ENCODE data around the gene WNK2. TPM values are rescaled to one million over a fixed set of nuclear protein-coding genes. Genes with fewer than 3 reads are reported as not detected.

The WNK2 gene
- total RNA-seq, 1 experiment from 2014 or later: 0.07 TPM

GRCh38 chr9:93206576-93207155 is 22.7 kb downstream of the WNK2 start:
- H3K4me3 Mint-ChIP-seq (ENCODE audit: unreplicated experiment): no peak overlapping the region
- ChIA-PET CTCF (no interaction called here), POLR2A (no interaction called here)
- no peaks in the 10 kb centered on the region for H3K4me1 Mint-ChIP-seq (ENCODE audit: insufficient read depth, unreplicated experiment)
- no TSS peak for BruUV-seq (replicated peaks)
- DNase-seq (ENCODE audit: unreplicated experiment): no peak
- peaks cover 15% of the 10 kb centered on the region for H3K27me3 Mint-ChIP-seq (ENCODE audit: insufficient read depth, unreplicated experiment)
- no peak overlapping the region for H3K27ac Mint-ChIP-seq (ENCODE audit: low read depth, unreplicated experiment)
- peaks cover 5% of the 10 kb centered on the region for H3K9me3 Mint-ChIP-seq (ENCODE audit: unreplicated experiment)
- H3K36me3 Mint-ChIP-seq (ENCODE audit: insufficient read depth, unreplicated experiment): no peaks in the 10 kb centered on the region
- no peak for TF ChIP-seq CTCF (IDR thresholded peaks at IDR 0.05; ENCODE audit: unreplicated experiment)
- intact Hi-C loops (cut with micrococcal nuclease): no loop called here

GRCh38 chr9:93207326-93207814 is 23.4 kb downstream of the WNK2 start:
- Mint-ChIP-seq H3K9me3 (ENCODE audit: unreplicated experiment) (peaks cover 5% of the 10 kb centered on the region), H3K27ac (ENCODE audit: low read depth, unreplicated experiment) (no peak overlapping the region), H3K36me3 (ENCODE audit: insufficient read depth, unreplicated experiment) (no peaks in the 10 kb centered on the region), H3K27me3 (ENCODE audit: insufficient read depth, unreplicated experiment) (peaks cover 15% of the 10 kb centered on the region), H3K4me1 (ENCODE audit: insufficient read depth, unreplicated experiment) (no peaks in the 10 kb centered on the region), H3K4me3 (ENCODE audit: unreplicated experiment) (no peak overlapping the region)
- DNase-seq (ENCODE audit: unreplicated experiment): no peak
- ChIA-PET CTCF (no interaction called here), POLR2A (no interaction called here)
- no TSS peak for BruUV-seq (replicated peaks)
- intact Hi-C loops (cut with micrococcal nuclease): no loop called here
- TF ChIP-seq CTCF (IDR thresholded peaks at IDR 0.05; ENCODE audit: unreplicated experiment): no peak

GRCh38 chr9:93207860-93208734 is 24.2 kb downstream of the WNK2 start:
- Mint-ChIP-seq H3K27ac (ENCODE audit: low read depth, unreplicated experiment) (no peak overlapping the region), H3K4me3 (ENCODE audit: unreplicated experiment) (no peak overlapping the region), H3K36me3 (ENCODE audit: insufficient read depth, unreplicated experiment) (no peaks in the 10 kb centered on the region), H3K9me3 (ENCODE audit: unreplicated experiment) (peaks cover 5% of the 10 kb centered on the region), H3K4me1 (ENCODE audit: insufficient read depth, unreplicated experiment) (no peaks in the 10 kb centered on the region), H3K27me3 (ENCODE audit: insufficient read depth, unreplicated experiment) (peaks cover 14% of the 10 kb centered on the region)
- ChIA-PET CTCF (interaction anchor here (0.6 kb wide), 1 partner anchor 94 kb away, joined by 4 read pairs; no protein-coding TSS in a partner anchor), POLR2A (no interaction called here)
- DNase-seq (ENCODE audit: unreplicated experiment): no peak
- intact Hi-C loops (cut with micrococcal nuclease): no loop called here
- BruUV-seq (replicated peaks): no TSS peak
- TF ChIP-seq CTCF (IDR thresholded peaks at IDR 0.05; ENCODE audit: unreplicated experiment): no peak

GRCh38 chr9:93209097-93209496 is 25.2 kb downstream of the WNK2 start:
- H3K4me3 Mint-ChIP-seq (ENCODE audit: unreplicated experiment): no peak overlapping the region
- DNase-seq (ENCODE audit: unreplicated experiment): no peak
- H3K4me1 Mint-ChIP-seq (ENCODE audit: insufficient read depth, unreplicated experiment): no peaks in the 10 kb centered on the region
- CTCF ChIA-PET: no interaction called here
- peaks cover 5% of the 10 kb centered on the region for H3K9me3 Mint-ChIP-seq (ENCODE audit: unreplicated experiment)
- POLR2A ChIA-PET: no interaction called here
- intact Hi-C loops (cut with micrococcal nuclease): no loop called here
- no peak for TF ChIP-seq CTCF (IDR thresholded peaks at IDR 0.05; ENCODE audit: unreplicated experiment)
- BruUV-seq (replicated peaks): no TSS peak
- no peak overlapping the region for H3K27ac Mint-ChIP-seq (ENCODE audit: low read depth, unreplicated experiment)
- H3K36me3 Mint-ChIP-seq (ENCODE audit: insufficient read depth, unreplicated experiment): no peaks in the 10 kb centered on the region
- H3K27me3 Mint-ChIP-seq (ENCODE audit: insufficient read depth, unreplicated experiment): peaks cover 4% of the 10 kb centered on the region

All from MCF 10A (cell line).